Activated CD8-positive, alpha-beta T cell treated with anti-CD3 and anti-CD28 coated beads, Interleukin-2, amount 10 ng/mL, durations not matched to agents 7 days and 5 days (primary cell): ENCODE data around the gene VHLL. TPM values are rescaled to one million over a fixed set of nuclear protein-coding genes. Genes with fewer than 3 reads are reported as not detected.

Source experiments
- ATAC-seq: fragments of 150-1000 bp; cut with Tn5 transposase; one replicate; pipeline ENCODE4 v1.10.0; 2021; ENCODE audit warnings: moderate library complexity
- CTCF ChIA-PET: fragments of 350-600 bp; sonication (Branson Sonifier 250); formaldehyde crosslinking; loops from one replicate; lab custom pipeline; 2021; ENCODE audit warnings: antibody characterized with exemption; lab: Charles Lee
- POLR2A ChIA-PET: fragments of 350-600 bp; sonication (Branson Sonifier 250); formaldehyde crosslinking; loops from one replicate; lab custom pipeline; 2021; ENCODE audit warnings: antibody characterized with exemption; lab: Charles Lee
- DNase-seq: peaks from one replicate; pipeline ENCODE4 v3.0.0-alpha.2; 2020
- H3K27ac Mint-ChIP-seq: one replicate; pipeline ENCODE4 v1.8.0; 2021; ENCODE audit warnings: mild to moderate bottlenecking, mixed read lengths
- H3K27me3 Mint-ChIP-seq: one replicate; pipeline ENCODE4 v1.8.0; 2021; ENCODE audit warnings: low read depth, mixed read lengths
- H3K36me3 Mint-ChIP-seq: one replicate; pipeline ENCODE4 v1.8.0; 2021; ENCODE audit warnings: low read depth, mixed read lengths
- H3K4me1 Mint-ChIP-seq: one replicate; pipeline ENCODE4 v1.8.0; 2021; ENCODE audit warnings: low read depth, mixed read lengths
- H3K4me3 Mint-ChIP-seq: one replicate; pipeline ENCODE4 v1.8.0; 2021; ENCODE audit warnings: mild to moderate bottlenecking, mixed read lengths
- H3K9me3 Mint-ChIP-seq: one replicate; pipeline ENCODE4 v1.8.0; 2022; ENCODE audit warnings: mixed read lengths; ENCODE audit not compliant: insufficient read depth
- total RNA-seq, 2 experiments: library from RNA; stranded (reverse); gene quantifications; one replicate each; pipeline ENCODE4 v1.2.3, GENCODE V29; 2021

Gene VHLL
- total RNA-seq, 2 experiments from 2014 or later: not detected

- Mint-ChIP-seq H3K4me1 (peaks cover 18% of the 10 kb centered on the region), H3K4me3 (no peak overlapping the region), H3K9me3 (no peaks in the 10 kb centered on the region), H3K36me3 (peaks cover 63% of the 10 kb centered on the region), H3K27me3 (no peaks in the 10 kb centered on the region), H3K27ac (peak overlapping the region; percentile 79)
- POLR2A ChIA-PET: interaction anchor here (0.8 to 1.3 kb wide), 3 partner anchors 11 to 25 kb away, joined by 3 to 5 read pairs (median 3); partner anchors contain the start of gene SMG5
- CTCF ChIA-PET: interaction anchor here (0.9 to 1.1 kb wide), 3 partner anchors 33 to 161 kb away, joined by 3 to 4 read pairs (median 4); no protein-coding TSS in a partner anchor
- no peak for DNase-seq
- no peak for ATAC-seq
These were observed 41.4 kb downstream of the VHLL start for GRCh38 chr1:156257711-156258110.

GRCh38 chr1:156253634-156254033 lies 45.5 kb downstream of the VHLL start:
- H3K36me3 Mint-ChIP-seq: peaks cover 58% of the 10 kb centered on the region
- POLR2A ChIA-PET: interaction anchor here (0.7 kb wide), 1 partner anchor 29 kb away, joined by 3 read pairs; the partner anchor contains the start of gene SMG5
- H3K4me1 Mint-ChIP-seq: peaks cover 43% of the 10 kb centered on the region
- peak overlapping the region; percentile 28 for H3K27ac Mint-ChIP-seq
- DNase-seq (no peak), ATAC-seq (no peak)
- no peaks in the 10 kb centered on the region for H3K27me3 Mint-ChIP-seq
- no peak overlapping the region for H3K4me3 Mint-ChIP-seq
- H3K9me3 Mint-ChIP-seq: no peaks in the 10 kb centered on the region
- CTCF ChIA-PET: no interaction called here

DNA sequence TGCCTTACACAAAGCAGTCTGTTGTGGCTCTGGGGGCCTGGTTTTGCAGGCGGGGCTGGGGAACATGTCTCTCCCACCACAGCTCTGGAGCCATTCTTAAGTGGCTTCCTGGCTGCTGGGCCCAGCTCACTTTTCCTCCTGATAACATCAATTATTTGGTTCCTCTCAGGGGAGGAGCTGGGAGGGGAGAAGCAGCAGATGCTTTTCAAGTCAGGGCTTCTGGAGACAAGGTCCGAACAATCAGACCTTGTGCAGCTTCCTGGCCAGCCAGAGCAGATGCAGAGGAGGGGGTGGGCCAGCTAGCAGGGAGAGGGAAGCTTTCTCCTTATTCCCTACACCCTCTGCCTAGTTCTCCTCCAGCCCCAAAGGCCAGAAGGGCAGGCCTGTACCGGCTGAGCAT lies 47.6 kb downstream of the VHLL start:
- Mint-ChIP-seq H3K27me3 (no peaks in the 10 kb centered on the region), H3K9me3 (no peaks in the 10 kb centered on the region), H3K27ac (peak overlapping the region; percentile 86), H3K4me3 (peak overlapping the region; percentile 10), H3K4me1 (peaks cover 26% of the 10 kb centered on the region), H3K36me3 (peaks cover 43% of the 10 kb centered on the region)
- ATAC-seq (peak; percentile 48), DNase-seq (peak; percentile 39)
- ChIA-PET POLR2A (interaction anchor here (0.8 to 1.3 kb wide), 4 partner anchors 21 to 97 kb away, joined by 3 to 6 read pairs (median 3); partner anchors contain the start of gene SMG5), CTCF (interaction anchor here (1.2 to 1.4 kb wide), 3 partner anchors 8 to 155 kb away, joined by 4 to 6 read pairs (median 4); no protein-coding TSS in a partner anchor)

DNA sequence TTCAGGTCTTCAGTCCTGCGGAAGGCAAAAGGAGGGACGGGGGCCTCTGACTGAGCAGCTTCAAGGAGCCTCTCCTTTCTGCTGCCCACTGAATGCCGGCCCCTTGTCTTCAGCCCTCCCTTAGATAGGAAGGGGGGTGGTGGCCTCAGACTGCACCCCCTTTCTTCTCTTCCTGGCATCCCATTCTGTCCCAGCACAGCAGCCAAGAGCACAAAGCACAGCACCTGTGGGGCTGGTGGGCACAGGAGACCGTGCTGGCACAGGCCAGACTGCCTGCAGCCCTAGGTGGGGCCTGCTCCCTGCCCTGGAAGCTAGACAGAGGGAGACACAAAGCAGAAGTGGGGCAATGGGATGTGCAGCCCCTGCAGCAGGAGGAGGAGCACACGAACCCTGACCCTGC lies 49.5 kb downstream of the VHLL start:
- H3K27ac Mint-ChIP-seq: peak overlapping the region; percentile 34
- ChIA-PET POLR2A (no interaction called here), CTCF (no interaction called here)
- no peaks in the 10 kb centered on the region for H3K9me3 Mint-ChIP-seq
- peaks cover 42% of the 10 kb centered on the region for H3K4me1 Mint-ChIP-seq
- H3K36me3 Mint-ChIP-seq: peaks cover 37% of the 10 kb centered on the region
- no peak overlapping the region for H3K4me3 Mint-ChIP-seq
- DNase-seq: no peak
- no peaks in the 10 kb centered on the region for H3K27me3 Mint-ChIP-seq
- no peak for ATAC-seq

Other genes starting within 250 kb of the VHLL start
- gene UBQLN4, start 245.5 kb downstream of the VHLL start, total RNA-seq: 10 to 100 TPM; 32.8 to 33.3 TPM
- 10 to 100 TPM; 72.4 to 74.1 TPM for gene LAMTOR2, start 244.5 kb downstream of the VHLL start, total RNA-seq
- under 1 TPM in 1 of 2 experiments, not detected in 1; 0.50 TPM for gene RAB25, start 238.1 kb downstream of the VHLL start, total RNA-seq
- gene MEX3A, start 216.8 kb downstream of the VHLL start, total RNA-seq: under 1 TPM; 0.05 TPM
- 10 to 100 TPM in 1 of 2 experiments, 1 to 10 TPM in 1; 8.5 to 10.3 TPM for gene LMNA, start 184.6 kb downstream of the VHLL start, total RNA-seq
- 10 to 100 TPM; 16.8 to 17.8 TPM for gene SEMA4A, start 145.7 kb downstream of the VHLL start, total RNA-seq
- 10 to 100 TPM; 31.8 to 33.8 TPM for gene SLC25A44, start 105.2 kb downstream of the VHLL start, total RNA-seq
- gene PMF1, start 86.3 kb downstream of the VHLL start, total RNA-seq: 10 to 100 TPM; 72.3 to 77.3 TPM
- gene BGLAP, start 57.1 kb downstream of the VHLL start, total RNA-seq: 1 to 10 TPM; 2.8 TPM
- 1 to 10 TPM; 8.6 to 9.9 TPM for gene PAQR6, start 51.3 kb downstream of the VHLL start, total RNA-seq
- 10 to 100 TPM; 75.2 to 78.2 TPM for gene SMG5, start 16.5 kb downstream of the VHLL start, total RNA-seq
- gene TMEM79, start 15.0 kb downstream of the VHLL start, total RNA-seq: 10 to 100 TPM in 1 of 2 experiments, 1 to 10 TPM in 1; 9.1 to 11.0 TPM
- 10 to 100 TPM; 27.7 to 29.8 TPM for gene GLMP, start 3.6 kb downstream of the VHLL start, total RNA-seq
- gene CCT3, start 39.0 kb upstream of the VHLL start, total RNA-seq: 100 to 1,000 TPM; 266 to 269 TPM
- under 1 TPM; 0.73 to 0.76 TPM for gene TSACC, start 39.2 kb upstream of the VHLL start, total RNA-seq
- not detected for gene RHBG, start 69.9 kb upstream of the VHLL start, total RNA-seq
- 10 to 100 TPM; 34.8 to 40.1 TPM for gene MEF2D, start 201.5 kb upstream of the VHLL start, total RNA-seq